HFF-Myc (cell line): ENCODE data around the gene DTWD2.
"Not testable (repeated sequence)": the region's sequence is repeated elsewhere in the genome, so short reads cannot be mapped to it uniquely, and the experiment has no call there.

Experiments used
- DNase-seq: peaks from one replicate; pipeline ENCODE4 v3.0.0-alpha.2; 2011; ENCODE audit warnings: low read depth; ENCODE audit errors: extremely low read depth
- H3K4me3 ChIP-seq: replicated peaks from 2 replicates; pipeline ENCODE4 v1.5.1; 2011; ENCODE audit warnings: low read depth, mild to moderate bottlenecking, control low read depth, low read length
- TF ChIP-seq, protein P1 (sequence below): IDR thresholded peaks from 2 replicates; pipeline ENCODE4 v1.5.1; 2012; ENCODE audit warnings: mild to moderate bottlenecking, low read depth, low read length, control low read depth; ENCODE audit errors: missing control alignments

DTWD2 gene

DNA sequence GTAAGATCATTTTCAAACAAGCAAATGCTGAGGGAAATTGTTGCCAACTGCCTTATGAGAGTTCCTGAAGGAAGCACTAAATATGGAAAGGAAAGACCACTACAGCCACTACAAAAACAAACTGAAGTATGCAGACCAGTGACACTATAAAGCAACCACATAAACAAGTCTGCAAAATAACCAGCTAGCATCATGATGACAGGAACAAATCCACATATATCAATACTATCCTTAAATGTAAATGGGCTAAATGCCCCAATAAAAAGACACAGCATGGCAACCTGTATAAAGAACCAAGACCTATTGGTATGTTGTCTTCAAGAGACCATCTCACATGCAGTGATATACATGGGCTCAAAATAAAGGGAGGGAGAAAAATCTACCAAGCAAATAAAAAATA, 113.2 kb downstream of the DTWD2 start:
- no peak for DNase-seq
- H3K4me3 ChIP-seq = no peak overlapping the region
- TF ChIP-seq, protein P1, sequence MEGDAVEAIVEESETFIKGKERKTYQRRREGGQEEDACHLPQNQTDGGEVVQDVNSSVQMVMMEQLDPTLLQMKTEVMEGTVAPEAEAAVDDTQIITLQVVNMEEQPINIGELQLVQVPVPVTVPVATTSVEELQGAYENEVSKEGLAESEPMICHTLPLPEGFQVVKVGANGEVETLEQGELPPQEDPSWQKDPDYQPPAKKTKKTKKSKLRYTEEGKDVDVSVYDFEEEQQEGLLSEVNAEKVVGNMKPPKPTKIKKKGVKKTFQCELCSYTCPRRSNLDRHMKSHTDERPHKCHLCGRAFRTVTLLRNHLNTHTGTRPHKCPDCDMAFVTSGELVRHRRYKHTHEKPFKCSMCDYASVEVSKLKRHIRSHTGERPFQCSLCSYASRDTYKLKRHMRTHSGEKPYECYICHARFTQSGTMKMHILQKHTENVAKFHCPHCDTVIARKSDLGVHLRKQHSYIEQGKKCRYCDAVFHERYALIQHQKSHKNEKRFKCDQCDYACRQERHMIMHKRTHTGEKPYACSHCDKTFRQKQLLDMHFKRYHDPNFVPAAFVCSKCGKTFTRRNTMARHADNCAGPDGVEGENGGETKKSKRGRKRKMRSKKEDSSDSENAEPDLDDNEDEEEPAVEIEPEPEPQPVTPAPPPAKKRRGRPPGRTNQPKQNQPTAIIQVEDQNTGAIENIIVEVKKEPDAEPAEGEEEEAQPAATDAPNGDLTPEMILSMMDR = no peak

DNA sequence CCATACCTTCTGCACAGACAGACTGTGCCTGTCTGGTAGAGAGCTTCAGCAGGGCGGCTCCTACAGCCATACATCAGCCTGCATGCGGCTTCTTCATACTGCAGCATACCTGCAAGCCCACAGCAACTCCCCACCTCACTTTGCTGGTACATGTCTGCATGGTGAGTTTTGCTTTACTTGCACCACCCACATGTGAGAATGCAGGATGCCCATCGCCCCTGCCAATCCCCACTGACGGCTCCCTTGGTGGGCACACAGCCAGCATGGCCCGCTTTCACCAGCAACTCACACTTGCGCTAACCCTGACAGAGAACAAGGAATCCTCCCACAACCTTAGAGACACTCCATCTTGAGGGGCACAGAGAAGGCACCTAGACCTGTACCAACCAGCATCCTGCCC, 114.9 kb downstream of the DTWD2 start:
- no peak for DNase-seq
- H3K4me3 ChIP-seq = no peak overlapping the region
- TF ChIP-seq, protein P1 = no peak

DNA sequence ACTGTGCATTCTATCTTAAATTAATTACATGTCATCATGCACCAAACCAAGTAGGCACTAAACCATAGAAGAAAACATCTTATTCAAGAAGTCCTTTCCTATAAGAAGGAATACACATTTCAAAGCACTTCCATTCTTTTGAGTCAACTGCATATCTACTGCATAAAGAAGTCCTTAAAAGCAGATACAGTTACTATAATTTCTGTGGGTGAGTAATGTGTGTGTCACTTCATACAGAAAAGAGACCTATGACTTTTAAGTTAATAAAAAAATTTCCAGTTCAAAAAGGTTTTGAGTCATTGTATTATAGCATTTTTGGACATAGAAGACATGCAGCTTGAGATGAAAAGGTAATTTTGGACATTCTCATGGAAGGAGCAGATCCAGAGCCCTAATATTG, 125.0 kb downstream of the DTWD2 start:
- TF ChIP-seq, protein P1 = no peak
- H3K4me3 ChIP-seq = no peak overlapping the region
- DNase-seq = no peak

DNA sequence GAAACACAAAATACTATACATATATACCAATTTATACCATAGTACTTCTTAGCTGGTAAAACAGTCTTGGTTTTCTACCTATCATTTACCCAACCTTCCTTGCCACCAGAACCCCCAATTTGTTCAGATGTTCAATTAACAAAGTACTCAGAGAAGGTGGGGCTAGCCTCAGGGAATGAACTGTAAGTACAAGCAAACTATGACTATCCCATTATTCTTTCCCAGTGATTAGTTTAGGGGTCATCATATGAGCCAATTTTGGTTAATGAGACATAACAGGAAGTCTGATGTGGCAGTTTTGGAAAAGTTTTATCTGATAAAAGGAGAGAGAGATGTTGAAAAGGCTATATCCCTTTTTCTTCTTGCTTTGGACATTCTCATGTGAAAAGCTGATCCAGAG, 125.8 kb downstream of the DTWD2 start:
- no peak for DNase-seq
- TF ChIP-seq, protein P1 = no peak
- H3K4me3 ChIP-seq = no peak overlapping the region

DNA sequence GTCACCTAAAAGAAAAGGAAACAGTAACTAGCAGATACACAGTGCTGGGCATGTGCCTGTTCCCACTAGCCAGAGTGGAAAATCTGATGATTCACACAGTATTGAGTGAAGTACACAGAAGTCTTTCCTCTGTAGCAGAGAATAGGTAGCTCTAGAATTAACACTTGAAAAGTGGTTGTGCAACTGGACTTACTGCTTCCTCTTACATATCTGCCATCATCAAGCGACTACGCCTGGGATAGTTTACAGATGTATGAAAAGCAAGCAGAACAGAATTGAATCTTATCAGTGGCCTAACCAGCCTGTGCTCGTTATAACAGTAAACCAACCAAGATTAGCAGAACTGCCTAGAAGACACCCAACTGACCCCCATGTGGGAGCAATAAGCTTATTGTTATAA, 130.6 kb downstream of the DTWD2 start:
- TF ChIP-seq, protein P1 = no peak
- H3K4me3 ChIP-seq = no peak overlapping the region
- no peak for DNase-seq

DNA sequence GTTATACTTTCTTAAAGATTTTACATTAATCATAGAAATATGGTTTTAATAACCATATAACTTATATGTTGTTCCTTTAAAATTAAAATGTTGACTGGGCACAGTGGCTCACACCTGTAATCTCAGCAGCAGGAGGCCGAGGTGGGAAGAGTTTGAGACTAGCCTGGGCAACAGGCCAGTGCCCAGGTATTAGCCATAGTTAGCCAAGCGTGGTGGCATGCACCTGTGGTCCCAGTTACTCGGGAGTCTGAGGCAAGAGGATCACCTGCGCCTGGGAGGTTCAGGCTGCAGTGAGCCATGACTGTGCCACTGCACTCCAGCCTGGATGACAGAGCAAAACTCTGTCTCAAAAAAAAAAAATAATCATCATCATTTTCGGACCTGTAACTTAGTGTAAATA, 133.5 kb downstream of the DTWD2 start:
- no peak overlapping the region for H3K4me3 ChIP-seq
- TF ChIP-seq, protein P1 = no peak
- no peak for DNase-seq

DNA sequence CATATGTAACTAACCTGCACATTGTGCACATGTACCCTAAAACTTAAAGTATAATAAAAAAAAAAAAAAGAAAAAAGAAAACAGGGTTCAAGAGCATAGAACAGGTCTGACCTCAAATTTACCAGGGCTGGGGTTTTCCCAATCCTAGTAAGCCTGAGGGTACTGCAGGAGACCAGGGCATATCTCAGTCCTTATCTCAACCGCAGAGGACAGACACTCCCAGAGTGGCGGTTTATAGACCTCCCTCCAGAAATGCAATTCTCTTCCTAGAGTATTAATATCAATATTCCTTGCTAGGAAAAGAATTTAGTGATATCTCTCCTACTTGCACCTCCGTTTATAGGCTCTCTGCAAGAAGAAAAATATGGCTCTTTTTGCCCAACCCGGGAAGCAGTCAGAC, 136.6 kb downstream of the DTWD2 start:
- not testable (repeated sequence) for H3K4me3 ChIP-seq, DNase-seq

DNA sequence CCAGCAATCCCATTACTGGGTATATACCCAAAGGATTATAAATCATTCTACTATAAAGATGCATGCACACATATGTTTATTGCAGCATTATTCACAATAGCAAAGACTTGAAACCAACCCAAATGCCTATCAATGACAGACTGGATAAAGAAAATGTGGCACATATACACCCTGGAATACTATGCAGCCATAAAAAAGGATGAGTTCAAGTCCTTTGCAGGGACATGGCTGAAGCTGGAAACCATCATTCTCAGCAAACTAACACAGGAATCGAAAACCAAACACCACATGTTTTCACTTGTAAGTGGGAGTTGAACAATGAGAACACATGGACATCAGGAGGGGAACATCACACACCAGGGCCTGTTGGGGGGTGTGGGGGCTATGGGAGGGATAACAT, 138.8 kb downstream of the DTWD2 start:
- H3K4me3 ChIP-seq, DNase-seq: not testable (repeated sequence)
